ENCODE measurements around the gene RCAN1.
"Not testable (repeated sequence)": the region's sequence is repeated elsewhere in the genome, so short reads cannot be mapped to it uniquely, and the experiment has no call there.

RCAN1 gene

DNA sequence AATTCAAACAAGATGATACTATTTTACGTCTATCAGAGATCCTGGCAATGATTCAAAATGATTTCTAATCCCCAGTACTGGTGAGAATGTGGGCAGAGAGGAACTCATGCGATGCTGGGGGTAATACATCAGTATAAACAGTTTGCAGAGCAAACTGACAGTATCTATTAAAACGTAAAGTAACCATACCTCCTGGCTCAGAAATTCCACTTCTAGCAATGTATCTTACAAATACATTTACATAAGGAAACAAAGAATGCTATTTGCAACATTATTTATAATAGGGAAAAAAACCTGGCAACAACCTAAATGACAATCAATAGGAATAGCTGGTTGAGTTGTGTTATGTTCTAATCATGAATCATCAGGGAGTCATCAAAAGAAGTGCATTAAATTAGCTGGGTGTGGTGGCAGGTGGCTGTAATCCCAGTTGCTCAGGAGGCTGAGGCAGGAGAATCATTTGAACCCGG is 15.9 kb downstream of the RCAN1 start:
- peak; percentile 43 for DNase-seq

DNA sequence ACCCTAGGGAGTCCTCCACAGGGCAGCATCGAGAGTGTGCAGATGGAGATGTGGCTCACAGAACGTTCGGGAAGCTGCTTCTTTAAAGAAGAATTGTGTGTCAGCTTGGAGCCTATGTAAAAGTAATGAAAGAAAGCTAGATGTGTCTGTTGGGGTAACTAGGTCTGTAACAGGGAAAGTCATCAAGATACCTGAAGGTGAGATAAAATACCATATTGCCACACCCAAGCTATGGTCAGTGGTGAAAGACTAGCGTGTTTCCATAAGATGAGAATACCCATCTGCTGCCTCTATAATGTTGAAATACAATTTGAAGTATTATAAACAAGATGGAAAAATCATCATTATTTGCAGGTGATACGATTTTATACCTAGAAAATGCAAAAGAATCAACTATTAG is 17.5 kb downstream of the RCAN1 start:
- DNase-seq: no peak

DNA sequence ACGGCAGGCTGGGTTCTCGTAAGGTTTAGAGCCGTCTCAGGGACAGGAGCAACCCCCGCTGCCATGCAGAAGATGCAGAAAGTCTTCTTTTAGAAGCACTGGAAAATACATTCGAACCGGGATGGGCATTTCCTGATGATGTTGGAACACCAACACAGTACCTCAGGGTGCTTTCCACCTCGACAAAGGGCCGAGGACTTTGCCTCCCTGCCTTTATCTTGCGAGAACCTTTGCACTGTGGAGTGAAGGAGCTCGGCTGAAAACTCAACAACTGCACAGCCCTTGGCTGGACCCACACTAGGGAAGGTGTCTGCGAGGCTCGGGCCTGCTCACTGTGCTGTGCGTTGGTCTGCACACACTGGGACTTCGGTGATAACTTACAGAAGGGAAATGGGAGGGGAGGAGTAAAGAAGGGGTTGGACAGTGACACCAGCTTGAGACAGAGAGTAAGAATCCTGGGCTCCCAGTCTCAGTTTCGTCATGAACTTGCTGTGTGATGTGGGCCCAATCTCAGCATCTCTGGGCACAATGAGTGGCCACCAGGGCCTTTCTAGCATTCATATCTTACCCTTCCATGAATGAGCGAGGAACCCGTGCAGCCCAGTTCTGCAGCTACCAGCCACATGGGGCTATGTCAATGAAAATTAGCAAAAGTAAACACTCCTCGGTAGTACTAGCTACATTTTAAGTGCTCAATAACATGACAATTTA is 18.2 kb downstream of the RCAN1 start:
- no peak for DNase-seq

DNA sequence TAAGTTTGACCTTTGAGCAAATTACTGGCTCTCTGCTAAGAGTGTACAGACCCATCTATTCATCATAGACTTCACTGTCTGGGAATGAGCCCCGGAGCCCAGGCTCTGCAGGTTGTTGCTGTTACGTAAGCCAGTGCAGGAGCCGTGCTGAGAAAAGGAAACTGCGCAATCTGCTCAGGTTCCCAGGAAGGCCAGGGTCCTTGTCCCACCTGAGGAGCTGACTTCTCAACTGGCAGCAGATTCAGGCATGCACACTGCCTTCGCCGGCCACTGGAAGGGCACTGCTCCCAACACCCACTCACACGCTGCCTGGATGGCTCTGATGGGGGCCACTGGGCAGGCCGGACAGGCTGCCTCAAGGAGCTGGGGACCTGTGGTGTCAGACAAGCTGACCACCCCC is 19.5 kb downstream of the RCAN1 start:
- DNase-seq: no peak

DNA sequence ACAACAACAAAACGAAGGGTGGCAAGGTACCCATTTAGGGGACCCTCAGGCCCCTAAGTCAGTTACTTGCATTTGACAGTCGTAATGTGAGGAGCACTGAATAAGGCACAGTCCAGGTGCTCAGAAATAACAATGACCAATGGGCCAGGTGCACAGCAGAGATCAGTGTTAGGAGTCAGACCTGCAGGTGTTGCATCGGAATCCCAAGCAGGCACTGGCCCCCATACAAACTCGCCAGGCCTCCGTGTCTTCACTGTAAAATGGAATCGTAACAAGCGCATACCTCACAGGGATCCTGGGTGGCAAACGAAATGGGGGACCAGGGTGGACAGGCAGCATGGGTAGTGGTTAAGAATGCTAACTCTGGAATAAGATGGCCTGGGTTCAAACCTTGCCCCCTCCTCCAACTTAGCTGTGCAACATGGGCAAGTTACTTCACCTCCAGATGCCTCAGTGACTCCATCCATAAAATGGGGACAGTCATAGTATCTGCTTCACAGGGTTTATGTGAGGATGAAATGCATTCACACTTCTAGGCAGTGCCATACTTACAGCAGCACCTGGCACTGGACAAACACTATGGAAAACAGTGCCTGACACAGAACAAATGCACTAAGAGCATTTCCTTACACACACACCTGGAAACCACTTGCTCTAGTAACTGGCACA is 20.2 kb downstream of the RCAN1 start:
- no peak for DNase-seq

DNA sequence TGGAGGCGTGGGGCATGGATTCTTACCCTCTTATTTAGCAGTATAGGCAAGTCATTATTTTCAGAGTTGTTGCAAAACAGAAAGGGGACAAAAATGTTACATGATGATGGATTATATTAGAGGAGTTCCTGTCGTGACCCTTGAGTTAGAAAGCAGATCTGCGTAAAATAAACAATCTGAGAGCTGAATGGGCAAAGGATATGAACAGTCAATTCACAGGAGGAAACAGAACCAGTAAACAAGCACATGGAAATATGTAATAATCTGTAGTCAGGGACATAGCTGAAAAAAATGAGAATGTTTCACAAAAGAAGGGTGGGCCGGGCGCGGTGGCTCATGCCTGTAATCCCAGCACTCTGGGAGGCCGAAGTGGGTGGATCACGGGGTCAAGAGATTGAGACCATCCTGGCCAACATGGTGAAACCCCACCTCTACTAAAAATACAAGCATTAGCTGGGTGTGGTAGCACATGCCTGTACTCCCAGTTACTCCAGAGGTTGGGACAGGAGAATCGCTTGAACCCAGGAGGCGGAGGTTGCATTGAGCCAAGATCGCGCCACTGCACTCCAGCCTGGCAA is 20.9 kb downstream of the RCAN1 start:
- DNase-seq: no peak

DNA sequence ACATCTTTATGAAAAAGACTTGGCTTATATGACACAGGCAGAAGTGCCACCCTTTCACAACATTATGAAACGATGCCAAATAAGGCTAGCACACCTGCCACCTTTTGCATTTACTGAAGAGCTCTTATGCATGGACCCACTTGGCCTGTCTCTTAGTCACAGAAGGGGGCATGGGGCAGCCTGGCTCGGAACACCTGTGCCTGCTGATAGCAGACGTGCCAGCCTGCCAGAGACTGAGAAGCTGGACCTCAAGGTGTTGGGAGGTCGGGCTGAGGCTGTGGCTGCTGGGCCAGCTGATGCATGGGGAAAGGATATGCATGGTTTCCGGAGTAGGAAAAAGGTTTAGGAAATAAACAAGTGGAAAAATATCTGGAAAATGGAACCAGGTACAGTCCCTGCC is 21.5 kb downstream of the RCAN1 start:
- DNase-seq: peak; percentile 73

DNA sequence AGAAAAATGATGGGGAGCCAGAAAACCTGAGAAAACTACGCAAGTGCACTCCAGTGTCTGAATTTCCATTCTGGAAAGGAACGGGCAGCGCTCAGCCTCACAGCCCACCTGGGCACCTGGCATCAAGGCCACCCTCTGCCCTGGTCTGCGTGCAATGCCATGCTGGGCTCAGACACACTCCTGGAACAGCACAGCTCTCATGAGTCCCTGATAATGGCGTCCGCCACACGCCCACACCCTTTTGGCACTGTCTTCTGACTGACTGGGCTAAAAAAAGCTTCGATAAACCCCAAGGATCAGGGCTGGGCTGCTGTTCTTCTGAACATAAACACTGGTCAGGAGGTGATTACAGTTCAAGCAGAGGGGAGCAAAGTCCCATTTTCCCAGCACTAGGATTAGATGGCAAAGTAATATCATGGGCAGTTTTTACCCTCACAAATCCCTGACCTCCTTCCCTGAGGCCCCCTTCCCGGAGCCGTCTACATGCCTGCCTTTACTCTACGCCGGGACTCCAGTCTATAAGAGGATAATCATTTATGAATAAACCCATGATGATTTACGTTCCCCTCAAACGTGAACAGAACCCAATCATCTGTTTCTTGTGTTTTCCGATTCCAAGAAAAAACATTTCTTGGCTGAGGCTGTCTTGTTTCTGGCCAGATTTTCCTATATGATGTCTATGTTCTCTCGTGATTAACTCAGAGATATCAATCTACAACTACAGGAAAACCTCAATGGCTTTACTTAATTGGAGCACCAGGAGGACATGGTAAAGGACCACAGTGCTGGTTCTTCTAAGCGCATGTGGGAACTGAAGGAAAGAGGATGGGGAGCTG is 22.6 kb downstream of the RCAN1 start:
- no peak for DNase-seq

DNA sequence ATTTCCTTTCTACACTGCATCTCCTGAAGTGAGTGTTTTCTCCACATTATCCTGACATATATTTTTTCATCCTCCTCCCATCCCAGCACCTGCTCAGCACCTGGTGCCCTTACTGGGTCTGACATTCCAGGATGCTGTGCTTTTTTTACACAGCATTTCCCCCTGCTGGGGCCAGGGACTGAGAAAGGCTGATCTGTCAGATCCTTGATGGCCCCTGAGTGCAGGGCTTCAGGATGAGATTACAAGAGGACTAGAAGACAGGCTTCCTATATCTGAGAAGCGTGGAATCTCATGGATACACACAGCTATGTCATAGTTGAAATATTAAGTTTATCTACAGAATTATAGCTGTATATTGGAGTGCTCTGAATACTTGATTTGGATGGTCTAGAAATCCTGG is 24.4 kb downstream of the RCAN1 start:
- peak; percentile 74 for DNase-seq

DNA sequence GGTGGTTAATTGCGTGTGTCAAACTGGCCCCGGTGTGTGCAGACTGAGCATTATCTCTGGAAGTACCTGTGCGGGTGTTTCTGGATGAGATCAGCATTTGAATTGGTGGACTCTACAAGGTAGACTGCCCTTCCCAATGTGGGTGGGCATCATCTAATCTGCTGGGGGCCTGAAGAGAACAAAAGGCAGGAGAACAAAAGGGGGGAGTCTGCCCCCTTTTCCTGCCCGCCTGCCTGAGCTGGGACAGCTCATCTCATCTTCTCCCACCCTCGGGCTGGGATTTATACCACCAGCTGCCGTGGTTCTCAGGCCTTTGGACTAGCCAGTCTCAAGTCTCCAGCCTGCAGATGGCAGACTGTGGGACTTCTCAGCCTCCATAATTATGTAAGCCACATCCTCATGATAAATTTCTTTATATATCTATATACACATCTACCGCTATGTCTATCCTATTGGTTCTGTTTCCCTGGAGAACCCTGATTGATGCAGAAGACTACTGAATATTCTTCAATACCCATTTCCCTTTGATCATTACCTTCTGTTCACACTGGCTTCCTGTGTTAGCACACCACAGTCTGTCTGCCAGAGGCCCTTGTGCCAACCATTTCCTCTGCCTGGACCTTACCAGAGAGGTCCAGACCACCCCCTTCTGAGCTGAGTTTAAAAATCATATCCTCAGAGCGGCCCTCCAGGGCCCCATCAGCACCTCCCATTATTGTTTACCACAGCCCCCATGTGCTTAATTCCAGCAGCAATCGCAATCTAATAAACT is 25.2 kb downstream of the RCAN1 start:
- no peak for DNase-seq

DNA sequence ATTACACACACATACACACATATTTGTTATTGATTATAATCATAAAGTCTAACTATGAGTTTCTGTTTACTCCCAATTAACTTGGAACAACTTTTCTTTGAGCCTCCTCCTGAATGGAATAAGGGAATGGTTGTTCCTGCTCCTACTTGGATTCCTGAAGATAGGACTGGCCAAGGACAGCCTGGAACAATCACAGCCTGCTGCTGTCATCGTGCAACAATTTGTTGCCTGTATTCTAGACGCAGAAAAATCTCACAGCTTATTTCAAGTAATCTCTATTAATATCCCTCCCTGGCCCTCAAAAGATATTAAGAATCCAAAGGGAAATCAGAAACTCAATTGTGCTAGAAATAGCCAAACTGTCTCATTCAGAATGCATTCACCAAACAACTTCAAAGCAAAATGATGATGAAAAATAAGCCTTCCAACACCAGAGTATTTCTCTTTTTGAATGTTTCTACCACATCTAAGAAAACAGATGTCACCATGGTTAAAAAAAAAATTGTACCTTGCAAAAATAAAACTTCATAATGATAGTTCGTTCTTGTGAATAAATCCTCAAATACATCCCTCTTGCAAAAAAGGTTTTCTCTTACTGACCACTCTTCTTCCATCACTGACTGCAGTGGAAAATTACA is 30.9 kb downstream of the RCAN1 start:
- DNase-seq: no peak

DNA sequence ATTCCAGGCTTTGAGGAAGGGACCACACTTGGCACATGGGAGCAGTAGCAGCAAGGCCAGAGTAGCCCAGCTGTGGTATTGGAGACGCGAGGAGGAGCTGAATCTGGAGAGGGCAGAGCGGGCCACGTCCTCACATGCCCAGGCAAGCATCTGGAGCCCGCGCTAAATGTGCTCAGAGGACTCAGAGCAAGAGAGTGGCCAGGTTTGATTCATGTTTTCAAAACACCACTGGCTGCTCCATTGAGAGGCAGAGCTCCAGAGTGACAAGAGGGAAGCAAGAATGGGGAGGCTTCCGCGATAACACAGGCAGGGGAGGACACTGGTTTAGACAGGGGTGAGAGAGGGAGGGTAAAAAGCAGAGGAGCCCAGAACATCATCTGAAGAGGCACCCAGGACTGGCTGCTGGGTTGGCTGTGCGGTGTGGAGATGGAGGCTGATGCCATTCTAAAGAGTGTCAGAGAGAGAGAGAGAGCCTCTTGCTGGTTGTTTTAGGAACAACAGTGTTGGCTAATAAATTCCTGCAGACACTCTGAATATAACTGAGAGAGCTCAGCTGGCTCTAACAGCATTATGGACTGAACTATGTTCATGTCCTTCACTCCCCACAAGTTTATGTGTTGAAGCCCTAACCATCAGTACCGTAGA is 32.3 kb downstream of the RCAN1 start:
- DNase-seq: no peak

DNA sequence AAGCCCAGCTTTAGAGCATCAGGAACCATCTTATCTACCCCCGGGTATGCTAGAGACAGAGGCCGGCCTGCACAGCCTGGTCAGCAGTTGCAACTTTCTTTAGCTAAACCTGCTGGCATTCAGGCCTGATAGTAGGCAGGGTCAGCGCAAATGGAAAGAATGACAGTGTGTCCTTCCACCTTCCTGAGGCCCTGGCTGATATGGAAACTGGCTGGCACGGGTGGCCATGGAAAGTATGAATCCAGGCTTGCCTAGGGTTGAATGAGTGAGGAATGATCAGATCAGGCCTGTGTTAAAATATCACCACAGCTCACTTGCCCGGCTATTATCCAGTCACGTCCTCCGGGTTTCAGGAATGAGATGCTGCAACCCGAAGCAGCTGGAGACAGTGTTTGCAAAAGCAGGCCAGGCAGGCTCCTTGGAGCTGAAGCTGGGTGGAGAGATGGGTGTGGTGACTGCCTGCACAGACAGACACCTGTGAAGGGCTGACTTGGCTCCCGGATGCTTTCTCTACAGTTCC is 34.7 kb downstream of the RCAN1 start:
- peak; percentile 27 for DNase-seq

DNA sequence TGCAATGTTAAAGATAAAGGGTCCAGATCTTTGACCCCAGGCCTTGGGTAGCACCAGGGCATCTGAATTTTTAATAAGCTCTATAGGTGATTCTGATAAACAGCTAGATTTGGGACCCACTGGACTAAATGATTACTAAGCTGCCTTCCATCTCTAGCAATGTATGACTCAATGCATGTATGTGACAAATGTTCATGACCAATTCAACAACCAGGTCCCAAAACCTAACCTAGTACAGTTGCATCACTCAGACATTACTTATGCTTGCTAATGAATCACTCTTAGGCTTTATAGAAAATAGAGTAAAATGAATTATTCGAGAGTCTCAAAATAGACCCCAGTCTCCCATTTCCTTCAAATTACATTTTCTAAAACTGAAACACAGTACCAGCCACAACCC is 35.5 kb downstream of the RCAN1 start:
- no peak for DNase-seq

DNA sequence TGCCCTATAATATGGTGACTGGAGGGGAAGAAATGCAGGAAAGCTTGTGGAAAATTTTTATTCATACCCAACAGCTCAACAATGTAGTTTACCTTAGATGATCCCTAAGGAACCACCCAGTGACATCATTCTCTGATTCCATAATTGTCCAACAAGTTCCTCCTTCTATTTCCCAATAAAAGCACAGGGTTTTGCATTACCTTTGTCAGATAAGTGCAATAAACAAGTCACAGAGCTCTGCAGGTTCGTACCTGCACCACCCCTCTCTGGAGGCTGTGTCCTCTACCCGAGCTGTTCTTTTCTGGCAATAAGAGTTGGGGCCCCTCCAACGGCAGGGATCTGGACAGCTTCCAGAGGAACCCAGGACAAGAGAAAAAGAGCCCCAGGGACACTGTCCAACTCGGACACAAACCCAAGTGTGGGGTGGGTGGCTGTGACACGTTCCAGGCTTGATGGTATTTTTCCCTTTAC is 38.8 kb downstream of the RCAN1 start:
- DNase-seq: no peak

DNA sequence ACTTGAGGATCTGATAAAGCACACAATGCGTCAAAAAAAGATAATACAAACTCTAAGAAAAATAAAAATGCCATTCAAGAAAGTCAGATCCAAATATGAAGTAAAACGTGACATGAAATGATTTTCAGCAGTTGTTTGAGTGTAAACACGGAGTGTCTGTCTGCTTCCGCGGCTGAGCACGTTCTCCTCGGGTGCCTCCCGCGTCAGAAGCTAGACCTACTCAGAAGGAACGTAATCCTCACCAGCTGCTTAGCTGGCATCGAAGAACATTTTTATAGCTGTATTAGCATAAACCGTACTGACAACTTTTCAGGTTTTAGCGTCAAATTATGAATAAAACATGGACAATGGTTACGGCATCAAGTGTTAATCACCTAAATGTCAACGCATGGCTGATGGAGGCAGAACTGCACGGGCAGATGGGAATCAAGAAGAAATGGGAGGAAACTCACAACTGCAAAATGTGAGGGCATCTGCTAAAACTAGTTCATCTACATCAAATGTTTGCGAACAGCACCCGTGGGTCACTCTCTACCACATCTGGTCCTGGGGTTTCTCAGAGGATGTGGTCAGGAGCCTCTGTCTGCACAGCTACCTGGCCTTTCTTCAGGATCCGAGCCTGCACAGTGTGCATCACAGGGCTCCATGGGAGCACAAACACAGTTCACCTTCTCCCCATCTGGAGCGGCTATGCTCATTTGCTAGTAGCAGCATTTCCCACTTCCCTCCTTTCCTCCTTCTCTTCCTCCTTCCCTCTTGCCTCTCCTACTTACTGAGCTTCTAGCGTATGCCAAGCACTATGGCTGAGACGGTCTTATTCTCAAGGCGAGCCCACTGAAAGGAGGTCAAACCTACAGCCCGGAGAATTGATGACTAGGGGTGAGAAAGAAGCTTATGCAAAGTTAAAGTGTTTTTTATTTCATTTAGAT is 40.0 kb downstream of the RCAN1 start:
- DNase-seq: no peak

DNA sequence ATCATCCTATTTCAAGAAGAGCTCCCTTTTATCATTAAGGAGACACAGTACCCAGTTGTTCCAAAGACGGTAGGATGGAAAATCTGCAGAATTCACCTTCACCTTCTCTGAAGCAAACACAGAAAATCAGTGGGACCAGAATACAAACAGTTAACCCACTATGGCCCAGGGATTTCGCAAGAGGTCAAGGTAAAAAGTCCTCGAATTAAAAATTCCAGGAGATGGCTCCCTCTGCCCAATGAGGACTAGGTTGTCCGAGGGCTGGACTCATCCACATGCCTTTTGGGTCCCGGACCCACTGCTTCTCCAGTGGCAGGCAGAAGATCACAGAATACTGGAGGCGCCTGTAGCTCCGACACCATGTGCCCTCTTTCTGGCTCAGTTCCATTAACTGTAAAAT is 42.9 kb downstream of the RCAN1 start:
- no peak for DNase-seq

DNA sequence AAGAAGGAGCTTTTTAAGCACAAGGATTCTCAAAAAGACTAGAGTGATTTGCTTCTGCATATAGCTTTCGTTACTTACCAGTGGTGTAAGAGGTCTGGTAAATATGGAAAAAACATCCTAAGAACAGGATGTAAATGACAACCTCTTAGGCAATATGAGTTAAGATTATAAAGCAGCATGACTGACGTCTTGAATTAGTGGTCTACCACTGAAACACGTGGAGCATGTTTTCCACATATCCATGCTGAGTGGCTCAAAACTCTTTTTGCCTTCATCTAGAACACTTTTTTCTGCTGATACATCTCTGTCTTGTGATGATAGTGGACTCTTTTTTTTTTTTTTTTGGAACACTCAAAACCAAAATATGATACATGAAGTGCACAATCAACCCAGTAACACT is 44.6 kb downstream of the RCAN1 start:
- no peak for DNase-seq

DNA sequence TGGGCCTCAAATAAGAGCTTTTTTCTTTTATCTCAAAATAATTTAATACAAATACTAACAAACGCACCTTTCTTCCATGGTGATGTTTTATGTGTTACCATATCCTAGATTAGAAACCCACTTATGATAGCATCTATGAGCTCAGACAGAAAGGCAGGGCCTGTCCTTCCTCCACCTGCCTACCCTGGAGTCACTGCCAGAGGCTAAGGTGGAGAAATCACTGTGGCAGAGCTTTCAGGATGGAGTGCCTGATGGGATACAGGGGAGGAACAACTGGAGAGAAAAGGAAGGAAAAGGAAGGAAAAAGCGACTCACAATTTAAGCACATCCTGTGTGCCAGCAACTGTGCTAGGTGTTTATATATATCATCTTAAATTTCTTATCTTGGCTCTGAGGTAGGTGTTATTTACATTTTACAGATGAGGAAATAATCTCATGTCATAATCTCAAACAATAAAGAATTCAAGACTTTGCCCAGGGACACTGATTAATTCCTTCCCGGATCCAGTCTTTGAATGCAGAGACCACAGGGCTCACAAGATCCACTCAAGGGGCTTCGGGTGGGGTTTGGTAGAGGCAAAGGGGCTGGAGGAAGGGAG is 45.4 kb downstream of the RCAN1 start:
- no peak for DNase-seq

DNA sequence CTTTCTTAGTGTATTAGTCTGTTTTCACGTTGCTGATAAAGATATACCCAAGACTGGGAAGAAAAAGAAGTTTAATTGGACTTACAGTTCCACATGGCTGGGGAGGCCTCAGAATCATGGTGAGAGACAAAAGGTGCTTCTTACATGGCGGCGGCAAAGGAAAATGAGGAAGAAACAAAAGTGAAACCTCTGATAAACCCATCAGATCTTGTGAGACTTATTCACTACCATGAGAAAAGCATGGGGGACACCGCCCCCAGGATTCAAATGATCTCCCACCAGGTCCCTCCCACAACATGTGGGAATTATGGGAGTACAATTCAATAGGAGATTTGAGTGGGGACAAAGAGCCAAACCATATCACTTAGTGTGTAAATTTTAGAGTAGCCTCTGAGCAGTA is 46.1 kb downstream of the RCAN1 start:
- DNase-seq: not testable (repeated sequence)
